HG02759 (cell line): ENCODE results near the gene TPM4.
"Not testable (repeated sequence)": the region's sequence is repeated elsewhere in the genome, so short reads cannot be mapped to it uniquely, and the experiment has no call there.

Source experiments
- ATAC-seq: cut with Tn5 transposase; IDR thresholded peaks from one replicate; pipeline ENCODE4 v1.9.1; 2021; ENCODE audit warnings: mild to moderate bottlenecking, moderate library complexity; ENCODE audit not compliant: unreplicated experiment

Gene TPM4

DNA sequence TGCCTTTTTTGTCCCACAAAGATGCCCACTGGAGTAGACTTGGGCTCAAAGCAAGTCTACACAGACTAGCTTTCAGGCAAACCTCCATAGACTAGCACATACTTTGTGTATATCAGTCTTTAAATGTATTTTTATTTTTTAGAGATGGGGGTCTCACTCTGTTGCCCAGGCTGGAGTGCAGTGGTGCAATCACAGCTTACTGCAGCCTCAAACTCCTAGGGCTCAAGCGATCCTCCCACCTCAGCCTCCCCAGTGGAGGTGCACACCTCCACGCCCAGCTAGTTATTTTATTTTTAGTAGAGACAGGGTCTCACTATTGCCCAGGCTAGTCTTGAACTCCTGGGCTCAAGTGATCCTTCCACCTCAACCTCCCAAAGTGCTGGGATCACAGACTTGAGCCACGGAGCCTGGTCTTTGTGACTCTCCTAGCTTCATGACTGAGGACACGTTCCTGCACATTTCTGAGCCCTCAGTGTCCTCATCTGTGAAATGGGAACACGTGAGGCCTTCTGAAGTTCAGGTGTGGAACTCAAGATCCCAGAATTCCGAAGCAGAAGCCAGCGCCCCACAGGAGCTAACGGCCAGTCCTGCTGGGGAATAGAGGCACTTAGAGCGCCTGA, 5.1 kb upstream of the TPM4 start:
- no peak for ATAC-seq

DNA sequence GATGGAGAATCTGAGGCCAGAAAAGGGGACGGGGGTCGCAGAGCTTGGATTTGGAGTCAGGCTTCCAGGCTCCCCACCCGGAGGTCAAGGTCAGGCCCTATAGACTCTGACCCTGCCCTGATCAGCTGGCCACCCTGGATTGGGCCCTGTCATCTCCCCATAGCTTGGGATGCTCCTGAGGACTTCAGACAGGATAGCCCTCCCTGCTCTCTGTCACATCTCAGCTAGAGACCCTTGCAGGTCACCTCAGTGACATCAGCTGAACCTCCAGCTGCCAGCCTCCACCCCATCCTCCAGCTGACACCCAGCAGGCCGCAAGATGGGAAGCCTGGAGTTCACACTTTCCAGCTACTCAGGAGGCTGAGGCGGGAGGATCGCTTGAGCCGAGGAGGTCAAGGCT, 2.8 kb upstream of the TPM4 start:
- no peak for ATAC-seq

DNA sequence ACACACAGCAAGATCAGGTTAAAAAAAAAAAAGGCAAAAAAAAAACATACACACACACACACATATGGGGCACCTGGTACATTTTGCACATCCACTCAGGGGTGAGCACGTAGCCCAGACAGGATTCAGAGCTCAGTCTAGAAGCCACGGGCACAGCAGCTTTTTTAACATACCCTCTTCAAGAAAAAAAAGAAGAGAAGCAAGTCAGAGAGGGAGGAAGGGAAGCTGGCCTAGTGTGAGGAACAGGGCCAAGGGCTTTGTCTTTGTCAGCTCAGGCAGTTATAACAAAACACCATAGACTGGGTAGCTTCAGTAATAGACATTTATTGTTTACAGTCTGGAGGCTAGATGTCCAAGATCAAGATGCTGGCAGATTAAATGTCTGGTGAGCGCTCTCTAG, 2.3 kb upstream of the TPM4 start:
- no peak for ATAC-seq

DNA sequence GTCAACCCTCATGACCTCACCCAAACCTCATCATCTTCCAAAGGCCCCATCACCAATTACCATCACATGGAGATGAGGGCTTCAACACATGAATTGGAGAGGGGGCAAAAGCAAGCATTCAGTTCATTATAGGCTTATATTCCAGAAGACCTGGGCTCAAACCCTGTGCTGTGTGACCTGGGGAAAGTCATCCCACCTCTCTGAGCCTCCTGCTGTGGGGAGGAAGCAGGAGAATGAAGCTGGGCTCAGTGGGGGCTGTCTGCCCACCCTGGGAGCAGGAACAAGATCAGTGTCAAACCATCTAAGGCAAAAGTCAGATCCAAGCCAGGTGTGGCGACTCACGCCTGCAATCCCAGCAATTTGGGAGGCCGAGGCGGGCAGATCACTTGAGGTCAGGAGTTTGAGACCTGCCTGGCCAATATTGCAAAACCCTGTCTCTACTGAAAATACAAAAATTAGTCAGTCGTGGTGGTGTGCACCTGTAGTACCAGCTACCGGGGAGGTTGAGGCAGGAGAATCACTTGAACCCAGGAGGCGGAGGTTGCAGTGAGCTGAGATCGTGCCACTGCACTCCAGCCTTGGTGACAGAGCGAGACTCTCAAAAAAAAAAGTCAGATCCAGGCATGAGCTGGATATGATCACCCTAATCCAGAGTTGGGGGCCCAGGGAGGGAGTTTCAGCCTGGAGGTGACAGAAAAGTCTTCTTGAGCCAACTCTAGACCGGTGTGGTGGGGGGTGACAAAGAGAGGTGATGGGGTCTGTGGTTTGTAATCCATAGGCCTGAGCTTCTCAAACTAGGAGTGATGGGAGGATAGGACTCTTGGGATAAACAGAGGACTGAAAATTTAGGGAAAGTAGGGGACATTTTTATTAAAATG, 1.6 kb upstream of the TPM4 start:
- no peak for ATAC-seq

DNA sequence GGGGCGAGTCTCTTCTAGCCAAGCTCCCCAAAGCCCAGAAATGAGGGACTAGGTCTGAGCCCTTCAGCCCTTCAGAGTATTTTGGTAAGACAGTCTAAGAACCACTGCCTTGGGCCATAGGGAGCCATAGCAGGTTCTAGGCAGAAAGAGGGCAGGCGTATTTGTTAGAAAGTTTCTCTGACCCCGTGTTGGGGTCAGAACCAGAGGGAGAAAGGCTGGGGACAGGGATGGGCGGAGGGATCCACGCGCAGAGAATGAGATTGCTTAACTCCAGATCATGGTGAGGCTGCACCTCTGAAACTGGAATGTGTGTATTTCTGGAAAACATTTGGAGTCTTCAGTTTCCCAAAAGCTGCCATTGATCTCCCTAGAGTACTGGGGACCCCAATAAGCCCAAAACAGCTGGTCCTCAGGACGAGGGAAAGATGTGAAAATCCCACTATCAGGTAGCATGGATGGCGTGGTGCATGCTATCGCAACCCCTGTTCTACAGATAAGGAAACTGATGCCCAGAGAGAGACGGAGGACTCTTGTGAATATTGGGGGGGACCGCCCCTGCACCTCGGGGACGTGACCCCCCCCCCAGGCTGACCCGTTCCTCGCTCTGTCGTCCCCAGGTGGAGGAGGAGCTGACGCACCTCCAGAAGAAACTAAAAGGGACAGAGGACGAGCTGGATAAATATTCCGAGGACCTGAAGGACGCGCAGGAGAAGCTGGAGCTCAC, 703 bp upstream of the TPM4 start:
- ATAC-seq = no peak

DNA sequence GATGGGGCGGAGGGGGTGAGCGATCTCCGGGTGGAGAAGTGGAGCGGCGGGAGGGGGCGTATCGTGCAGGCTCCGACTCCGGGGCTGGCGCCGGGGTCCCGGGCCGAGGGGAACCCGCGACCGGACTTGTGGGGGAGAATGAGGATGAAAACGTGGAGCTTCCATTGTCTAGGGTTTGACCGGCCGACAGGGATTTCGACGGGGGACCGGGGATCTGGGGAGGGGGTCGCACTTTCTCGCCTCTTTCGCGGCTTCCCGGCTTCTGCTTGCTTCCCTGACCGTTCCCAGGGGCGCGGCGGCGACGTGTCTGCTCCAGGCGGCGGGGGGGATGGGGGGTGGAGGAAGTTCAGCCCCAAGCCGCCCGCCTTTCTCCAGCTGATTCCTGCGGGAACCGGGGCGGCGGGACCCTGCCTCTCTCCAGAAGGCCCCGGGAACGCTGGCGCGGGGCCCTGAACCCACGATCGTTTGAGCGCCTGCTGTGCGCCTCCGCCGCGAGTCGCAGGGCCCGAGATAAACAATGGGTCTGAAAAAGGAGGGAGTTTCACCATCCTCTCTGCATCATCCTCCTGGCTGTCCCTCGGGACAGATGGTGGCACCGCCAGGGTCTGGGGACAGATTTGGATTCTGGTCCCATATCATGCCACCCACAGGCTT, 790 bp downstream of the TPM4 start:
- no peak for ATAC-seq

DNA sequence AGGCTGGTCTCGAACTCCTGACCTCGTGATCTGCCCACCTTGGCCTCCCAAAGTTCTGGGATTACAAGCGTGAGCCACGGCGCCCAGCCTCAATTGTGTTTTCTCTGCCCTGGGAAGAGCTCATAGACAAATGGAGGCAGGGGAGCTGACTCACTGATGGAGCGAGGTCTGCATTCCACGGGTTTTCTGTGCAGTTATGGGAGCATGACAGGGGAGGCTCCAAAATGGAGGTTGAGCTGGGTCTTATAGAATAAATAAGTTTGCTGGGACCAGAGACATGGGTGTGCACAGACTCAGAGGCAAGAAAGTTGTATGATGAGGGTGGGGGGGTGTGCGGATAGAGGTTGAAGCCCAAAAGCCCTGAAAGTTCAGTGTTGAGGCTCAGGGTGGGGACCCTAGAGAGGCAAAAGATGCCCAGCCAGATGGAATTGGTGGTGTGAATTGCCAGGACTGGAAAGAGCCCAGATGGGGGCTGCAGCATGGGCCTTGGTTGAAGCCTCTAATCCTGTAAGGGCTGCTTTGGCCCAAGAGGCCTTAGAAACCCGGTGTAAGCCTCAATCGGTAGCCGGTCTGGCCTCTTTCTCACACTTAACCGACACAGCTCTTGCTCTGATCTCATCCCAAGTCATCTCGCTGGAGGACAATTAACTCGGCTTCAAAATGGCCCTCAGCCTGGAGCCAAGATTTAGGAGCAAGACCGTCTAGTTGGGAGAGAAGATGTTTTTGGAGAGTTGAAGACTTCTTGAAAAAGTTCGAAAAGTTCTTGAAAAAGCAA, 1.9 kb downstream of the TPM4 start:
- ATAC-seq = no peak

DNA sequence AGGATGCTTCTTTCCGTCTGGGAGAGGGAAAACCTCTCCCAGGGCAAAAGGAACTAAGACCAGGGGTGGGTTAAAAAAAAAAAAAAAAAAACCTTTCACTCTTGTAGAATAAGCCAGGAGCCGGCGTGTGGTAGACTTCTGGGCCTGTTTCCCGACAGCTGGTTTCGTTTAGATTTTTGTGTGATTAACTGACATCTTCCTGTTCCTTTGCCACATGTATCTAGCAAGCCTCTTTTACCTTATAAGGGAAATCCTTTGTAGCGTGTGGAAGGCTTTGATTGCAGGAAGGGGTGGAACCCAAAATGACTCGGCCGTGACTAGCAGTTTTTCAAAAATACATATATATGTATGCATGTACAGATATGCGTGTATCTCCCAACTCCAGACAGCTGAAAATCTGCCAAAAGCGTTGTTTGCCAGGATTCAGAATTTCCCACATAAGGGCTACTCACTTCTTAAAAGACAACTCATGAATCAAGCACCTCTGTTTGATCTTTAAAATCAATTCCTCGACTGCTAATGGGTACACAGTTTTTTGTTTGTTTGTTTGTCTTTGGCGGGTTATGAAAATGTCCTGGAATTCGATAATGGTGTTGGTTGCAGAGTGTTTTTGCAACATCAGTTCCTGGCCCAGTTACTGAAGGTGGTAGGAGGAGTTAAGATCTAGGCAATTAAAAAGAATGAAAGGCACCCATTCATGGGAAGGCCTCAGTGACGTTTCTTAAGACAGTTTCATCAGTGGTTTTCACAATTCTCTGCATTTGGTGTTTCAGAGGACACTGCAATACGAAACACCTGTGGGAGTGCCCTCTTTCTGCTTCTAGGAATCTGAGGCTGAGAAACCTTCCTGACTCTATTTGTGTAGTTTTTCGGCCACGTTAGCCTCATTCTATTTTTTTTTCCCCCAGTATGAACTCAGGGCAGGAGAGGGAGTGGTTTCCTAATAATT, 2.7 kb downstream of the TPM4 start:
- no peak for ATAC-seq

DNA sequence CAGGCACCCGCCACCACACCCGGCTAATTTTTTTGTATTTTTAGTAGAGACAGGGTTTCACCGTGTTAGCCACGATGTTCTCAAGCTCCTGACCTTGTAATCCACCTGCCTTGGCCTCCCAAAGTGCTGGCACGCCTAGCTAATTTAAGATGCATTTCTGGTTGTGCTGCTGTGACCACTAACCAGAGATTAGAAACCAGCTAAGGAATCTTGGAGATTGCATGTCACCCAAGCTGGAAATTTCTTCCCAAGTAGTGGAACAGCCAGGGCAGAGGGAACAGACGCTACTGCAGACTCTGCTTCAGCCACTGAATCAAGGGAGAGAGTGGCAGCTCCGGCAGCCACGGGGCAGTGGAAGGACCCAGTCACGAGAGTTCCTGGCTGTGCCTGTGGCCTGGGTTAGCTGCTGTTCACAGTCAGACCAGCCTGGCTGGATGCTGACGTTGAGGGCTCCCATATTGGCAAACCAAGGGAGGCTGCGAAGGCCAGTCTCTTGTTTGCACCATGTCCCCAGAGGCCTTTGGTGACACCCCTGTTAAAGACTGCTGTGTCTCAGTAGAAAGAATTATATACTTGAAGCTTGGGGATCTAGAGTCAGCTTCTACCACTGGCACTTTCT, 7.9 kb downstream of the TPM4 start:
- no peak for ATAC-seq

DNA sequence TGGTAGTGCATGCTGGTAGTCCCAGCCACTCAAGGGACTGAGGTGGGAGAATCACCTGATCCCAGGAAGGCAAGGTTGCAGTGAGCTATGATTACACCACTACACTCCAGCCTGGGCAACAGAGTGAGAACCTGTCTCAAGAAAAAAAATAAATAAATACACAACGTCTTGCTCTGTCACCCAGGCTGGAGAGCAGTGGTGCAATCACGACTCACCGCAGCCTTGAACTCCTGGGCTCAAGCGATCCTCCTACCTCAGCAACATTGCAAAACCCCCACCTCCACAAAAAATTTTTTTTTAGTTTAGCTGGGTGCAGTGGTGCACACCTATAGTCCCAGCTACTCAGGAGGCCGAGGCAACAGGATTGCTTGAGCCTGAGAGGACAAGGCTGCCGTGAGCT, 8.8 kb downstream of the TPM4 start:
- ATAC-seq = no peak

DNA sequence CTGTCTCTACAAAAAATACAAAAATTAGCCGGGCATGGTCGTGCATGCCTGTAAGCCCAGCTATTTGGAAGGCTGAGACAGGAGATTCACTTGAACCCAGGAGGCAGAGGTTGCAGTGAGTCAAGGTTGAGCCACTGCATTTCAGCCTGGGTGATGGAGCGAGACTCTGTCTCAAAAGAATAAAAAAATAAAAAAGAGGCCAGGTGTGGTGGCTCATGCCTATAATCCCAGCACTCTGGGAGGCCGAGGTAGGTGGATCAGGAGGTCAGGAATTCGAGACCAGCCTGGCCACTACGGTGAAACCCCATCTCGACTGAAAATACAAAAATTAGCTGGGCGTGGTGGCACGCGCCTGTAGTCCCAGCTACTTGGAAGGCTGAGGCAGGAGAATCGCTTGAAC, 11.1 kb downstream of the TPM4 start:
- not testable (repeated sequence) for ATAC-seq

DNA sequence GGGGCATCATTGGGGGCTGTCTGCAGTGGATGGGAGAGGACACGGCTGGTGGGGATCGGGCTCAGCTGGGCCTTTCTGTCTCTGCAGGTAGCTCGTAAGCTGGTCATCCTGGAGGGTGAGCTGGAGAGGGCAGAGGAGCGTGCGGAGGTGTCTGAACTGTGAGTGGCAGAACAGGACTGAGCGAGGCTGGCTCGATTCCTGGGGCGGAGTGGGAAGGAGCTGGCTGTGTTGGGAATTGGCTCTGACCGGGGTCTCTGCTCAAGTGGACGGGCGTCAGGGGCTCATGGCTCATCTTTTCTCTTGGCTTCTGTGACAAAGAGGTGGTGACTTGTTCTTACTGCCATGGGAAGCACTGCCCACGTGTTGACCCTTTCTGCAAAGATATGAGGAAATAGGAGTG, 11.6 kb downstream of the TPM4 start:
- no peak for ATAC-seq

DNA sequence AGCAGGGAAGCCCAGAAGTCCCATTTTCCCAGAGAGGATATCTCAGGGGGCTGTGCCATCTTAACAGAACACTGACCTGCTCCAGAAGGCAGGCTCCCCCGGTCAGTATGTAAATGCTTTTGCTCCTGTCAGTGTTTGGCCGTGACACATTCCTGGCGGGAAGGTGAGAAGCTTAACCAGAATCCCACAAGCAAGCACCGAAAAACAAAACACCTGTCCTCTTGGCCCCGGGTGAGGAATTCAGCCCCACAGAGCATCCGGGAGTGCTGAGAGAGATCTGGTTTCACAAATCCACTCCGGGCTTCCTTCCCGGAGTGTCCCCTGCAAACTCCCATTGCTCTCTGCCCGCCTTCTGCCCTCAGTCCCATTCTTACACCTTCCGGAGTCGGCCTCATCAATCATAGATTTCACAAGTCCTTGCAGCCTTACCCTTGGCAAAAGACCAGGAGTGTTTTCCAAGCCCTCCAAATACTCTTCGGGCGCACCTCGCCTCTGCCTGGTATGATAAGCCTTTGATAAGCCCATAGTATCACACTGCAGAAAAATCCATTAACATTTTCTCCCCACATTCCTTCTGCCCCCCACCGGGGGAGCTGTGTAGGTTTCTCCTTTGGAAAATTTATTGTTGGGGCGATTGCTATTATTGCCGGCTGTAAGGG, 12.2 kb downstream of the TPM4 start:
- ATAC-seq = no peak

DNA sequence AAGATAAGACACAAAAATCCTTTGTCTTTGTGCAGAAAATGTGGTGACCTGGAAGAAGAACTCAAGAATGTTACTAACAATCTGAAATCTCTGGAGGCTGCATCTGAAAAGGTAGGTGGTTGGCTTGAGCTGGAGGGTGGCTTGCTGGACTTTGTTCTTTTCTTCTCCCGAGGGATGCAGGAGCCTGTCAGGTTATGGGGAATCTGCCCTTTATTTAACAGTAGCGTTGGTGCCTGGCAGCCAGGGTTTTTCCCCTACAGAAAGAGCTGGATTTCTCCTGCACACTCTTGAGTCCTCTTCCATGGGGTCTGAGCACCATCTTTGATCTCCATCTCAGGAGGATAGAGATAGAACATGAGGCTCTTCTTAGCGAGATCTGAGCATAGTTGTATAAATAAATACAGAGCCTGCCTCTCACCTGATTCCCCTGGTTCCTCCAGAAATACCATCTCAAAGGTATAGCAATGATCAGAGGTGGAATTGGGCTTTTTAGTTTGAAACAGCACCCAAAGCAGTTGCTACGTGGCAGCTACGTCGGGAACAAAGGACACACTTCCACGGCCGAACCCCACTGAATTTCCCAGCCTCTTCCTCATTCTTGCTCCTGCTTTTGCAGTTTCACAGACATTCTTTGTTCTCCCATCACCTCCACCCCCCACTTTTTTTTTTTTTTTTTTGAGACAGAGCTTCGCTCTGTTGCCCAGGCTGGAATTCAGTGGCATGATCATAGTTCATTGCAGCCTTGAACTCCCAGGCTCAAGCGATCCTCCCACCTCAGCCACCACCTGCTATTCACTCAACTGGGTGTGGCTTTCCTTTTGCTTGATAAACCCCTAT, 12.9 kb downstream of the TPM4 start:
- no peak for ATAC-seq

DNA sequence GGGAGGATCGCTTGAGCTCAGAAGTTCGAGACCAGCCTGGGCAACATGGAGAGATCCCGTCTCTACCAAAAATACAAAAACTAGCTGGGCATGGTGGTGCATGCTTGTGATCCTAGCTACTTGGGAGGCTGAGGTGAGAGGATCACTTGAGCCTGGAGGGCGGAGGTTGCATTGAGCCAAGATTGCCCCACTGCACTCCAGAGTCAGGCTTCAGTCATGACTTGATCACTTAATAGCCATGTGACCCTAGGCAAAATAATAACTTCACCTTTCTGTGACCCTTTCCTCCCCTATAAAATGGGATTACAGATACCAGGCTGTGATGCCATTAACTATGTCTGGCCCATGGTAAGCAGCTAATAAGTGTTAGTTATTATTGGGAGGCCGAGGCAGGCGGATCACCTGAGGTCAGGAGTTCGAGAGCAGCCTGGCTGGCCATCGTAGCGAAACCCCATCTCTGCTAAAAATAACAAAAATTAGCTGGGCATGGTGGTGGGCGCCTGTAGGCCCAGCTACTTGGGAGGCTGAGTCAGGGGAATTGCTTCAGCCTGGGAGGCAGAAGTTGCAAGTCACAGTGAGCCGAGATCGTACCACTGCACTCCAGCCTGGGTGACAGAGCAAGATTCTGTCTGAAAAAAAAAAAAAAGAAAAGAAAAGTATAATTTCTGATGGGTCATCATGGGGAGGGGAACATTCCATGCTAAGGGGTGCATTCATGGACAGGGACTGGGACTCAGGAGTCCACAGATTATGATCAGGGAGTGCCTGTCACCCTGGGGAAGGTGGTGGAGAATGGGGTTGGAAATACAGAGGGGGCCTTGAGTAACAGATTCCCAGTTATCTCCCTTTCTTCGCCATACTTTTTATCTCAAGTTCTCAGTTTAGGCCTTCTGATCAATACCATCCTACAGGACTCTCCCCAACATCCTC, 15.5 kb downstream of the TPM4 start:
- ATAC-seq = no peak

DNA sequence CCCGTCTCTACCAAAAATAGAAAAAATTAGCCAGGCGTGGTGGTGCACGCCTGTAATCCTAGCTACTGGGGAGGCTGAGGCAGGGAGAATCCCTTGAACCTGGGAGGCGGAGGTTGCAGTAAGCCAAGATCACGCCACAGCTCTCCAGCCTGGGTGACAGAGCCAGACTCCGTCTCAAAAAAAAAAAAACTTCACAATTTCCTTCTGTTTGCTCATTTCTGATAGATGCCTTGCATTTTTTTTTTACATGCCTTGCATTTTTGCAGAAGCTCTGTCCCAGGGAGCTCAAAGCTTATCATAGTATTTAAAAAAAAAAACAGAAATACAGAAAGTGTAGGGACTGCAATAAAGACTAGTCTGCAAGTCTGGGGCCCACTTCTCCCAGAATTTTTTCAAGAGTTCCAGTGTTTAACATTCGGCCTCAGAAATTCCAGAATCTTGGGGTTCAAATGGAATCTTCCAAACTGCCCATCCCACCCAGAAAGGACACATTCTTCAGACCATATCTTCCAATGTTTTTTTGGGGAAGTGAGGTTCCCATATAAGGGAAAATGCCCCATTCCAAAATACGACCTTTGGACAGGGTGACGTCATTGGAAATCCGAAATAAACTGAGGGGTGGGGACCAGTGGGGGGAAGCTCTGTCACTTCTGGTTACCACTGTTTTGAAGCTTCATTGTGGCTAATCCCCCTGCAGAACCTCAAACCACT, 18.2 kb downstream of the TPM4 start:
- no peak for ATAC-seq
